Measurements from ENCODE around the gene PCDHGA1.
A peak's percentile ranks its signal among the peaks of the same experiment; 100 is the strongest.
"Not testable (repeated sequence)": the region's sequence is repeated elsewhere in the genome, so short reads cannot be mapped to it uniquely, and the experiment has no call there.

PCDHGA1 gene

GRCh38 chr5:141403387-141403786, 73.1 kb downstream of the PCDHGA1 start:
- H3K4me3 ChIP-seq (replicated peaks; ENCODE audit: low read depth, low read length): no peak overlapping the region; the same call in 1 of the 2 replicates
- TF ChIP-seq, protein P1, sequence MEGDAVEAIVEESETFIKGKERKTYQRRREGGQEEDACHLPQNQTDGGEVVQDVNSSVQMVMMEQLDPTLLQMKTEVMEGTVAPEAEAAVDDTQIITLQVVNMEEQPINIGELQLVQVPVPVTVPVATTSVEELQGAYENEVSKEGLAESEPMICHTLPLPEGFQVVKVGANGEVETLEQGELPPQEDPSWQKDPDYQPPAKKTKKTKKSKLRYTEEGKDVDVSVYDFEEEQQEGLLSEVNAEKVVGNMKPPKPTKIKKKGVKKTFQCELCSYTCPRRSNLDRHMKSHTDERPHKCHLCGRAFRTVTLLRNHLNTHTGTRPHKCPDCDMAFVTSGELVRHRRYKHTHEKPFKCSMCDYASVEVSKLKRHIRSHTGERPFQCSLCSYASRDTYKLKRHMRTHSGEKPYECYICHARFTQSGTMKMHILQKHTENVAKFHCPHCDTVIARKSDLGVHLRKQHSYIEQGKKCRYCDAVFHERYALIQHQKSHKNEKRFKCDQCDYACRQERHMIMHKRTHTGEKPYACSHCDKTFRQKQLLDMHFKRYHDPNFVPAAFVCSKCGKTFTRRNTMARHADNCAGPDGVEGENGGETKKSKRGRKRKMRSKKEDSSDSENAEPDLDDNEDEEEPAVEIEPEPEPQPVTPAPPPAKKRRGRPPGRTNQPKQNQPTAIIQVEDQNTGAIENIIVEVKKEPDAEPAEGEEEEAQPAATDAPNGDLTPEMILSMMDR (IDR thresholded peaks at IDR 0.05; ENCODE audit: low read depth, low read length, missing control alignments): no peak
- DNase-seq (ENCODE audit: extremely low read depth, low read depth): no peak

GRCh38 chr5:141407790-141408505, 77.6 kb downstream of the PCDHGA1 start, which contains the start of gene PCDHGB6:
PCDHGB6 (plus strand) TSS chr5:141408021; CDS start chr5:141408203, 182 bp downstream.
- TF ChIP-seq, protein P1 (IDR thresholded peaks at IDR 0.05; ENCODE audit: low read depth, low read length, missing control alignments): peak; percentile 56
- H3K4me3 ChIP-seq (replicated peaks; ENCODE audit: low read depth, low read length): peak within 1 kb of the TSS; percentile 20; the same call in 1 of the 2 replicates
- not testable (repeated sequence) for DNase-seq (ENCODE audit: extremely low read depth, low read depth)

DNA sequence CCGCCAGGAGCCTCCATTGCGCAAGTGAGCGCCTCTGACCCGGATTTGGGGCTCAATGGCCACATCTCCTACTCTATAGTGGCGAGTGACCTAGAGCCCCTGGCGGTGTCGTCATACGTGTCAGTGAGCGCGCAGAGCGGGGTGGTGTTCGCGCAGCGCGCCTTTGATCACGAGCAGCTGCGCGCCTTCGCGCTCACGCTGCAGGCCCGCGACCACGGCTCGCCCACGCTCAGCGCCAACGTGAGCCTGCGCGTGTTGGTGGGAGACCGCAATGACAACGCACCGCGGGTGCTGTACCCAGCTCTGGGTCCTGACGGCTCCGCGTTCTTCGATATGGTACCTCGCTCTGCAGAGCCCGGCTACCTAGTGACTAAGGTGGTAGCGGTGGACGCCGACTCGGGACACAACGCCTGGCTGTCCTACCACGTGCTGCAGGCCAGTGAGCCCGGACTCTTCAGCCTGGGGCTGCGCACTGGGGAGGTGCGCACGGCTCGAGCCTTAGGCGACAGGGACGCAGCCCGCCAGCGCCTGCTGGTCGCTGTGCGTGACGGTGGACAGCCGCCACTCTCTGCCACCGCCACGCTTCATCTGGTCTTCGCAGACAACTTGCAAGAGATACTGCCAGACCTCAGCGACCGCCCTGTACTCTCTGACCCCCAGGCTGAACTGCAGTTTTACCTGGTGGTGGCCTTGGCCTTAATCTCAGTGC, 79.4 kb downstream of the PCDHGA1 start:
- TF ChIP-seq, protein P1 (IDR thresholded peaks at IDR 0.05; ENCODE audit: low read depth, low read length, missing control alignments): no peak
- DNase-seq (ENCODE audit: extremely low read depth, low read depth): no peak
- no peak overlapping the region for H3K4me3 ChIP-seq (replicated peaks; ENCODE audit: low read depth, low read length)

GRCh38 chr5:141411575-141411974, 81.3 kb downstream of the PCDHGA1 start:
- no peak overlapping the region for H3K4me3 ChIP-seq (replicated peaks; ENCODE audit: low read depth, low read length)
- TF ChIP-seq, protein P1 (IDR thresholded peaks at IDR 0.05; ENCODE audit: low read depth, low read length, missing control alignments): no peak
- DNase-seq (ENCODE audit: extremely low read depth, low read depth): no peak

- peak within 1 kb of the TSS; percentile 43 for H3K4me3 ChIP-seq (replicated peaks; ENCODE audit: low read depth, low read length)
- no peak for DNase-seq (ENCODE audit: extremely low read depth, low read depth)
- TF ChIP-seq, protein P1 (IDR thresholded peaks at IDR 0.05; ENCODE audit: low read depth, low read length, missing control alignments): peak; percentile 62
Observed at GRCh38 chr5:141412854-141413539, 82.7 kb downstream of the PCDHGA1 start, which contains the start of gene PCDHGA10. PCDHGA10 (plus strand) TSS chr5:141412987; CDS start chr5:141413176, 189 bp downstream.

GRCh38 chr5:141413540-141414069, 83.3 kb downstream of the PCDHGA1 start:
- peak overlapping the region; percentile 43 for H3K4me3 ChIP-seq (replicated peaks; ENCODE audit: low read depth, low read length)
- TF ChIP-seq, protein P1 (IDR thresholded peaks at IDR 0.05; ENCODE audit: low read depth, low read length, missing control alignments): no peak
- no peak for DNase-seq (ENCODE audit: extremely low read depth, low read depth)

DNA sequence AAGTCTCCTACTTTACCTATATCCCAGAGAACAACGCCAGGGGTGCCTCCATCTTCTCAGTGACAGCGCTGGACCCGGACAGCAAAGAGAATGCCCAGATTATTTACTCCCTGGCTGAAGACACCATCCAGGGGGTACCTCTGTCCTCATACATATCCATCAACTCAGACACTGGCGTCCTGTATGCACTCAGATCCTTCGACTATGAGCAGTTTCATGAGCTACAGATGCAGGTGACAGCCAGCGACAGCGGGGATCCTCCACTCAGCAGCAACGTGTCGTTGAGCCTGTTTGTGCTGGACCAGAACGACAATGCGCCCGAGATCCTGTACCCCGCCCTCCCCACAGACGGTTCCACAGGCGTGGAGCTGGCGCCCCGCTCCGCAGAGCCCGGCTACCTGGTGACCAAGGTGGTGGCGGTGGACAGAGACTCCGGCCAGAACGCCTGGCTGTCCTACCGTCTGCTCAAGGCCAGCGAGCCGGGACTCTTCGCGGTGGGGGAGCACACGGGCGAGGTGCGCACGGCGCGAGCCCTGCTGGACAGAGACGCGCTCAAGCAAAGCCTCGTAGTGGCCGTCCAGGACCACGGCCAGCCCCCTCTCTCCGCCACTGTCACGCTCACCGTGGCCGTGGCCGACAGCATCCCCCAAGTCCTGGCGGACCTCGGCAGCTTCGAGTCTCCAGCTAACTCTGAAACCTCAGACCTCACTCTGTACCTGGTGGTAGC, 84.4 kb downstream of the PCDHGA1 start:
- not testable (repeated sequence) for H3K4me3 ChIP-seq (replicated peaks; ENCODE audit: low read depth, low read length); DNase-seq (ENCODE audit: extremely low read depth, low read depth)

DNA sequence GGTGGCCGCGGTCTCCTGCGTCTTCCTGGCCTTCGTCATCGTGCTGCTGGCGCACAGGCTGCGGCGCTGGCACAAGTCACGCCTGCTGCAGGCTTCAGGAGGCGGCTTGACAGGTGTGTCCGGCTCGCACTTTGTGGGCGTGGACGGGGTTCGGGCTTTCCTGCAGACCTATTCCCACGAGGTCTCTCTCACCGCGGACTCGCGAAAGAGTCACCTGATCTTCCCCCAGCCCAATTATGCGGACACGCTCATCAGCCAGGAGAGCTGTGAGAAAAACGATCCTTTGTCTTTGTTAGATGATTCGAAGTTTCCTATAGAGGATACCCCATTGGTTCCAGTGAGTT, 84.9 kb downstream of the PCDHGA1 start:
- not testable (repeated sequence) for H3K4me3 ChIP-seq (replicated peaks; ENCODE audit: low read depth, low read length); DNase-seq (ENCODE audit: extremely low read depth, low read depth)

All from HFF-Myc (cell line).